ENCODE results near the gene CHRM3.
"Not testable (repeated sequence)": the region's sequence is repeated elsewhere in the genome, so short reads cannot be mapped to it uniquely, and the experiment has no call there.

The CHRM3 gene

DNA sequence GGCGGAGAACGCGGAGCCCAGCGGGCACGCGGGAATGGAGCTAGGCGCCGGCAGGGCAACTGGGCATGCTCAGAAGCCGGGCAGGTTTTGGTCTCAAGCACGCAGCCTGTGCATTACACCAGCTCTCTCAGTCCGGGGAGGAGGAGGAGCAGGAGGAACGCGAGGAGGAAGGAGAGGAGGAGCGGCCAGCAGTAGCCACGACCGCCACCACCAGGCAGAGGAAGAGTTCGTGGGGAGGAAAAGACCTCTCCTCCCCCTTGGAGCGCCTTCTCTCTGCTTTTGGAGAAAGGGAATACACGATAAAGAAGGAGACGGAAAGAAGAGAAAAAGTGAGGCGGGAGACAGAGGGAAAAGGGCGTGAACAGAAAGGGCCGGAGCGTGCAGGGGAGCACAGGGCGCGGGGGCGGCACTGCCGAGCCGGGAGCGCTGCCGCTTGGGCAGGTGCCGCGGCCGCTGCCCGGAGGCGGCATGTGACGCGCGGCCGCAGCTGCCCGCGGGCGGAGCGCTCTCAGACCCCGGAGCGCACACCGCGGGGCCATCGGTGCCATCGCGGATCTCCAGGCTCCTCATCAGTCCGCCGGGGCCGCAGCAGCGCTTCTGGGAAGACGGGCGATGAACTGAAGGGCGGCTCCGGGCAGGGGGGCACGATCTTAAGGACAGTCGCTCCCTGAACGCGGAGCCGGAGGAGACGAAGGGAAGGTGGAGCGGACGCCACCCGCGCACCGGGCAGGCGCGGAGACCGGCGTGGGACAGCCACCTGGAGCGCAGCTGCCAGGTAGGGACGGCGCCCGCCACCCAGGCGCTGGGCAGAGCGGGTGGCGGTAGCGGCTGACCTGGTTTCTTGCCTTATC lies at the start of gene CHRM3:
CHRM3 (plus strand) TSS at position 116 of the 851 bp plus-strand sequence. CDS start 520,884 bp downstream, outside the sequence.
- DNase-seq (ENCODE audit: low spot score): no peak

DNA sequence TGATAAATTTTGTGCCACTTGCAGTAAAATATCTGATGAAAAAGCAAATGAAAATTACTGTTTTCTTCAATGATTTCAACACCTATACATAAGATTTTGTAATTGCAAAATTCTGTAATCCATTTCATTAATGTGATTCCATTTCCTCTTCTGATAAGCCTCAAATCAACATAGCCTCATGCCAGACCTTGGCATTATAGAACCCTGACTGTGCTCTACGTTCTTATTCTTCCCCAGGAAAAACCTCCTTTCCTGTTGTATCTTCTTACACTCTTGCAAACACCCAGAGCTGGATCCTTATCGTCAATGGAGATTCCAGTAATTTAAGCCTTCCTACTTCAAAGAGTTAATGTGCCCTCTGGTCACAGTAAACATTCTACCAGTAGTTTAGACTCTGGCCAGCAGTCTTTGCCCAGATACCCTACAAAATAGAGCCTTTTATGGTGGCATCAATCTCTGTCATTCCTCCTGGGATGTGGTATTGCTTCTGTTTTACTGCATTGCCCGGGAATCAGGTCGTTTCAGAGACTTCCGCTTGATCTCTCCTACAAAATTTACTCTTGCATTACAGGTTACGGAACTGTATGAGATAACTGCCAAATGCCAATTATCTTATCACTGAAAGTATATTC lies 48.5 kb upstream of the CHRM3 start:
- no peak for DNase-seq (ENCODE audit: low spot score)

- no peak for DNase-seq (ENCODE audit: low spot score)
These were observed 38.6 kb upstream of the CHRM3 start for GRCh38 chr1:239347776-239348175.

GRCh38 chr1:239348635-239349353 lies 37.6 kb upstream of the CHRM3 start:
- DNase-seq (ENCODE audit: low spot score): no peak

DNA sequence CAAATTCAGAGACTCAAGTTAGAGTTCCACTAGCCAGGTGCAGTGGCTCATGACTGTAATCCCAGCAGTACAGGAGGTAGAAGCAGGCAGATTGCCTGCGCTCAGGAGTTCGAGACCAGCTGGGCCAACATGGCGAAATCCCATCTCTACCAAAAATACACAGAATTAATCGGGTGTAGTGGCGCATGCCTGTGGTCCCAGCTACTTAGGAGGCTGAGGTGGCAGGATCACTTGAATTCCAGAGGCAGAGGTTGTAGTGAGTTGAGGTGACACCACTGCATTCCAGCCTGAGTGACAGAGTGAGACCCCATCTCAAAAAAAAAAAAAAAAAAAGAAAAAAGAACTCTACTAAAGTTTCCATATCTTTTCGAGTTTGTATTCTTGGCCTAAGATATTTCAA lies 36.7 kb upstream of the CHRM3 start:
- no peak for DNase-seq (ENCODE audit: low spot score)

- no peak for DNase-seq (ENCODE audit: low spot score)
These were observed 32.8 kb upstream of the CHRM3 start for GRCh38 chr1:239353536-239353935.

DNA sequence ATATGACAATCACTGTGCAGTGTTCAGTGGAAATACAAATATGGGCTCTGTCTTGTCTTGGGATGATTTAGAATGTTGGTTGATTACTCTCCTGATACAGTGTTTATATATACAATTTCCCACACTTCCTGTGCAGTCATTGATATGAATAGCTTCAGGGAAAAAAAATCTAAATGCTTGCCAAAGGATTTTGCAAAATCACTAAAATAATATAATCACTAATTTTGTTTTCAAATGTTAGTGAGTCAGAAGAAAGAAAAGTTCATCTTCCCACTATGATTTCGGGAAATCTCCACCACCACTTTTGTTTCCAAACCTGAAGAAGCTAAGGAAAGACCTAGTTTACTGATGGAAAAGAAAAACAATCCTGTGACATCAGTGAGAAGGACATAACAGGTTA lies 32.1 kb upstream of the CHRM3 start:
- DNase-seq (ENCODE audit: low spot score): no peak

- no peak for DNase-seq (ENCODE audit: low spot score)
These were observed 28.5 kb upstream of the CHRM3 start for GRCh38 chr1:239357867-239358266.

DNA sequence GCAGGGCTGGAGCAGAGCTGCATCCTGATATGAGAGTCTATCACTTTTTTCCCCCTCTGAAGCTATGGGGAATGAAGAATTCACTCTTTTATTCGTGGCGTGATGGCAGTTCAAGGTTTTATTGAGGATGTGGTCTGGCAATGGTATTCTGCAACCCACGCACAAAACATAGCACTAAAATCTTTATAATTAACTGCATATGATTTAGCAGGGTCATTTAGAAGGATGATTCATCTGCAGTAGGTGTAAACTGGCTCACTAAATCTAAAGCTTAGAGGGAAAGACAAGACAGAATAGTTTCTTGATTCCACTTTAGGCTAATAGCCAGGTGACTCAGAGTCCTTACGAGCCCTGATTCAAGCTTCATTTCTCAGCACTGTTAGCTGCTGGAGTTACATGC lies 25.0 kb upstream of the CHRM3 start:
- DNase-seq (ENCODE audit: low spot score): no peak

DNA sequence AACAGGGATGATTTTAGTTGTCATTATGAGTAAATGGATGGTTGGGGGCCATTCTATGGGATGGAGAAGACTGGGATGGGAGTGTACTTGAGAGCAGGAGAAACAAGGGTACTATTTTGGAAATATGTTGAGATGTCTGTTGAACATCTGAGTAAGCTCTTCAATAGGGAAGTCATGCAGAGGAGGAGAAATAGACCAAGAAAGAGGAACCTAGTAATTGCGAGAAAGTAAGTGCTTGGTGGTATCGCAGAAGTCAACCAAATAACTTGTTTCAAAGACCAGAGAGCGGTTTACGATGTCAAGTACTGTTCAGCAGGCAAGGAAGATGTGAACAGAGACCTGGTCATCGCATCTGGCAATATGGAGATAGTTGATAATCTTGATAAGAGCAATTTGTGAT lies 22.4 kb upstream of the CHRM3 start:
- no peak for DNase-seq (ENCODE audit: low spot score)

- no peak for DNase-seq (ENCODE audit: low spot score)
These were observed 19.1 kb upstream of the CHRM3 start for GRCh38 chr1:239367196-239367810.

- DNase-seq (ENCODE audit: low spot score): no peak
These were observed 17.8 kb upstream of the CHRM3 start for GRCh38 chr1:239368436-239369109.

- not testable (repeated sequence) for DNase-seq (ENCODE audit: low spot score)
These were observed 15.5 kb upstream of the CHRM3 start for GRCh38 chr1:239370869-239371268.

DNA sequence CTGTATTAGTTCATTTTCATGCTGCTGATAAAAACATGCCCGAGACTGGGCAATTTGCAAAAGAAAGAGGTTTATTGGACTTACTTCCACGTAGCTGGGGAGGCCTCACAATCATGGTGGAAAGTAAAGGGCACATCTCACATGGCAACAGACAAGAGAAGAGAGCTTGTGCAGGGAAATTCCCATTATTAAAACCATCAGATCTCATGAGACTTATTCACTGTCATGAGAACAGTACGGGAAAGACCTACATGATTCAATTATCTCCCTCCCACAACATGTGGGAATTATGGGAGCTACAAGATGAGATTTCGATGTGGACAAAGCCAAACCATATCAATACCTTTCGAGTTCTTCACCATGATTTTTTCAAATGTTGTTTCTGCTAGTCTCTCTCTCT lies 3.7 kb upstream of the CHRM3 start:
- no peak for DNase-seq (ENCODE audit: low spot score)

DNA sequence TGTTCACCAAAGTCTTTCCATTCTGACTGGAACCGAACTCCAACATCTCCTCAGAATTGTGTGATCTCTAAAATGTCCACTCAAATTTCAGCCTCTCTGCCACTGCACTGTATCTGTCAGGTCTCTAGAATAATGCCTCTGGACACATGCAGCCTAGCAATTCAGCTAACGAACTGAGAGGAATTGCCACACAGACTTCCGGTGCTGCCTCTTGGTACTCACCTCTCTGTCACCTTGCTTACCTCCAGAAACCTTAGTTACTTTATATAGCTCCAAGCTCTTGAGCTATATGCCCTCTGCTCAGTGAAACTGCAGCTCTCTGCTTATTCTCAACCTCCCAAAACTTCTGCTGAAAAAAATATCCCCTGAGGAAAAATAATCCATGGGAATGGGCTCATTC lies 2.7 kb upstream of the CHRM3 start:
- no peak for DNase-seq (ENCODE audit: low spot score)

- no peak for DNase-seq (ENCODE audit: low spot score)
These were observed 1.2 kb downstream of the CHRM3 start for GRCh38 chr1:239387304-239388158.

DNA sequence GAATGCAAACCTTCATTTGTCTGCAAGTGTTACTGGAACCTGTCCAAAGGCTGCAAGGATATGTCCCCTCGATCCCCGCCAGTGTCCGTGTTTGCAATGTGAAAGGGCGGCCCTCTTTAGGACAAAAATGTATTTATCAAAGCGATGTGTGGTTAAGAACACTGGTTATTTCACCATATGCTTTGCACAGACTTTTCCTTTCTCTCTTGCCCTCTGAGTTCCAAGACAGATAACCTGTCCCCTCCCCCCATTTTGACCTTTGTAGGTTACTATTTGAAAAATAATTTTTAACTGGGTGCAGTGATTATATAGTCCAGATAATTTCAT lies 1.8 kb downstream of the CHRM3 start:
- no peak for DNase-seq (ENCODE audit: low spot score)

DNA sequence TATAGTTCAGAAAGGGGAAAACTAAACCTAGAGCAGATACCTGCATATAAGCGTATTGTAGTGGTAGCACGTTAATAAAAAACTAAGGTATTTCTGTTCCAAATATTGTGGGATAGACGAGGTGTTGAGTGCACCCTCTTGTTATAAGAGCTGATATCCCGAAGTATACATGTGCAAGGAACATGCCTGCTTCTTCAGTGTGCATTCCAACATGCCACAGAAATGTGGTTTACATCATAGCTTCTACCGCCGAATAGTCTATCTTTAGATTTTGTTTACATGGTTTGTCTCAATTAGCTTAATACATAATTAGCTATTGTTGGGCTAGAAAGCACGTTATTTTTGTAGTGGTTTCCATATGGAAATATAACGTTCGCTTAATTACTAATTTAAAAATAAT lies 2.2 kb downstream of the CHRM3 start:
- no peak for DNase-seq (ENCODE audit: low spot score)

- DNase-seq (ENCODE audit: low spot score): no peak
These were observed 3.3 kb downstream of the CHRM3 start for GRCh38 chr1:239389703-239390102.

- no peak for DNase-seq (ENCODE audit: low spot score)
These were observed 5.9 kb downstream of the CHRM3 start for GRCh38 chr1:239392271-239392670.

- DNase-seq (ENCODE audit: low spot score): no peak
These were observed 7.7 kb downstream of the CHRM3 start for GRCh38 chr1:239394107-239394506.
